Measurements from ENCODE around the gene CAMK4.
"Not testable (repeated sequence)": the region's sequence is repeated elsewhere in the genome, so short reads cannot be mapped to it uniquely, and the experiment has no call there.

CAMK4 gene

DNA sequence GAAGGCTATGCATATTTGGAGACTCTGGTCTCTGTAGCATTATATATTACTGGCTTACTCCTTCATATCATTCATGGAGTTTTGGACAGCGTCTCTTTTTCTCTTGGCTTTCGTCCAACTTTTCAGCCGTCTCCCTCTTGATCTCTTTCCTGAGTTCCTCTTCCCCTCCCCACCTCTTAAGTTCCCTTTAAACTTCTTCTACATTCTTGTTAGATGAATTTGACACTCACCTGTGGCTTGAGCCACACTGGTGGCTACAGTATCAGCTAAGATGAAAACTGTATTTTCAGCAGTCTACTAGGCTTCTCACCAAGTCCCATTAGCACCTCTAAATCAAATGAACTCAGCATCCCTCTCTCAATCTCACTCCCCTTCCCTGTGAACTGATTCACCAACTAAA lies 160.0 kb downstream of the CAMK4 start:
- no peak for DNase-seq (ENCODE audit: low read depth)

DNA sequence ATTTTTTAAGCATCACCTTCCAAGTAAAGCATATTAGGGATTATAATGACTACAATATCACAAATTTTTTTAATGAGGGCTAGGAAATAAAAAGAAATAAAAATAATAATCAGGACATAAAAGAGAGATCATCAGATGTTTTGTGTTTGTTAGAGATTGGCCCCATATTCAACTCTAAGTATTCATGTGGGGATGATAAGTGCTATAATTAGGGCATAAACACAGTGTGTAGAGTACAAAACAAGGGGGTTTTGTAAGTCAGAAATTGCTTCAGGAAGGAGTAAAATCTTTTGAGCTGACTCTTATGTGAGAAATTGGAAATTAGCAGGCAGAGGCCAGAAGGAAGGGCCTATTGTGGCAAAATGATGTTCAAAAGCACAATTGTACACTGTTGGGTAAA lies 160.9 kb downstream of the CAMK4 start:
- DNase-seq (ENCODE audit: low read depth) = no peak

DNA sequence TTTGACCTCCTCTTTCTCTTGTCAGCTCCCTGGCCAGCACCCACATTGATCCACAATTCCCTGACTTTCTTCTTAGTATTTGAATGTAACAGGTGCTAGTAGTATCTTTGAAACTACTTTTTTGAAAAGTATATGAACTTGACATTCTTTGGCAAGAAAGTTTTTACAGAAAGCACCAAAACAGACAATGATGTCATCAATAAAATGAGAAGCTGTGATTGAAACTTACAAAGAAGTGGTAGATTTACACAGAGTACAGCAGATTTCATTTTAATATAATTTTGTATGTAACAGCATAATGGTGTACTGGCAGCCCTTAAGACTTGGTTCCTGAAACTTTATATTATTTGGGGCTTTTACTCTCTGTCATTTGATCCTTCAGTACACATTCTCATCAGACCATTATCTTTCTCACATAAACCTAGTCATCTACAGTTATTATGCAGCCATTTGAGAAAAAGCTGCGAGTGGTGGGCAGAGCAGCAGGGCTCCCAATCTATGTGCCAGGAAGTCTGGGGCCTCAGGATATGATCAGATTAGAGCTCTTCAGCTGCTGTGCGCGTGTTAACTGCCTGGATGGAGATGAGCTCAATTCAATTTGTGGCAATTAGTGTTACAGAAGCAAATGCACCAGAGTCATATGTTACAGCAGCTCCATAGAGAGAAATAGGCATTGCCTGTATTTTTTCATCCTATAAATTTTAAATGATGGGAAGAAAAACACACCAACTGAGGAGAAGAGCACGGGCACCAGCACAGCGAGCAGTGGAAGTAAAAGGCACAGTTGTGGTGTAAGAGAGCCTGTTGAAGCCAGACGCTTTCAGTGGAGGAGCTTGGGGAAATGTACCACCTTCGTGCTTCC lies 162.0 kb downstream of the CAMK4 start:
- DNase-seq (ENCODE audit: low read depth) = no peak

DNA sequence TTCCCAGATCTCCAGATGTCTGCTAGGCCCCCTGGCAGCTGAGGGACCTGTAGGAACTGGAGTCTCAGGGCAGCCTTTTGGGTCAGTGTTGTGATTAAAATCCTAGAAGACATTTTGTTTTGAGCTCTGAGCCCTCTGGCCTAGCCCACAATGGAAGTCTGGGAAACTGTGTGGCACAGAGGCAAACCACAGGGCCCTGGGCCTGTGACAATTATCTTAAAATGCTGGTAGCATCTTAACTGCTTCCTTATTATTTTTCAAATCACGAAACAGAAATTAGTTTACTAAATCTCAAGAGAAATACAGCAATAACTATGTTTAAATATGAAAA lies 162.6 kb downstream of the CAMK4 start:
- DNase-seq (ENCODE audit: low read depth) = no peak

DNA sequence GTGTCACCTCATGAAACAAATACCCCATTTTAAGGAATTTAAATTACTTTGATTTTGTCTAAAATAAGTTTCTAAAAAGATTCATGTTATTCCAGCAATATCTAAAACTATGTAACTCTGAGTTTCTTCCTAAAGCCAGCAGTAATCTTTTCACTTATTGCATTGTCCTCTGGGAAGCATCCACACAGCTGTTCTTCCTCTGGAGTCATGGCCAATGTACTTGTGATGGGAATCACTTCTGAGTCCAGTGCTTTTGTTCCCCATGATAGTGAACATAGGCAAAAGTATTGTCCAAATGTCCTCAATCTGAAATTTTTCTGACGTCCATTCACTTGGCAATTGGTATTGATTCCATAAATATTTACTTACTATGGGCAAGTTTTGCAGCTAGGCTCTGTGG lies 163.2 kb downstream of the CAMK4 start:
- no peak for DNase-seq (ENCODE audit: low read depth)

DNA sequence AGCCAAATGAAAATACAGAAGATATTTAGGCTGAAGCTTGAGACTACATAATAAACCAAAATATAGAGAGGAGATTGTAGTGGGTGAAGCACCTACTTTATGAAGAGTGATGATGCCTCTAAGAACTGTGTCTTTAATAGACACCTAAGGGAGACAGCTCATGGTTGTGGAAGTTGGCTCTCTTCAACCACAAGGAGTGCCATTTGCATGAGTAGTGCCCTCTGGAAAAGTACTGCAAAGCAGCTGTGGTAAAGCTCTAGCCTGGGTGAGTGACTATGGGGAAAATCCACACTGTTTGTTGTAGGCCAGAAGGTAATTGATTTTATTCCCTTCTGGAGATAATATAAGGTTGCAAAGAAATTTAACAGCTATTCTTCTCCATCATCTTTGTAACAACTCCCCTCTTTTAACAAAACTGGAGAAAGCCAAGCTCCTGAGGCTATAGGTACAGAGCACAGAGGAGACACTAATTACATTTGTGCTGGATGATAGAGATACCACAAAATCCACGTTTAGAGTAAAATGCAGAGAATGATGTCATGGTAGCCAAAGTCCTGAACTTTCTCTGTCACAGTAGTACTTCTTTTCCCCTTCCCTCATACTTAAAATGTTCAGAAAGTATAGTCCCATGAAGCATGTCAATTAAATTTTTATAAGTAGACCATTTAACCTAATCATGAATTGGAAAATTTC lies 165.4 kb downstream of the CAMK4 start:
- DNase-seq (ENCODE audit: low read depth) = no peak

DNA sequence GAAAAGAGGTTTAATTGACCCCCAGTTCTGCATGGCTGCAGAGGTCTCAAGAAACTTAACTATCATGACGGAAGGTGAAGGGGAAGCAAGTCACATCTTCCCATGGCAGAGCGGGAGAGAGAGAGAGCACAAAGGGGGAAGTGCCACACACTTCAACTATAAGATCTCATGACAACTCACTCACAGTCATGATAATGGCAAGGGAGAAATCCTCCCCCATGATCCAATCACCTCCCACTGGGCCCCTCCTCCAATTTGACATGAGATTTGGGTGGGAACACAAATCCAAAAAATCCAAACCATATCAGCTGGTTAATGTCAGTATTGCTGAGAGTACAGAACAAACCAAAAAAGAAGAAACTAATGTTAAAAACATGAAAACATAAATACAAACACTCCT lies 168.0 kb downstream of the CAMK4 start:
- DNase-seq (ENCODE audit: low read depth) = no peak

- DNase-seq (ENCODE audit: low read depth) = no peak
These were observed 170.4 kb downstream of the CAMK4 start for GRCh38 chr5:111394586-111394985.

GRCh38 chr5:111398013-111398412 lies 173.8 kb downstream of the CAMK4 start:
- DNase-seq (ENCODE audit: low read depth) = no peak

DNA sequence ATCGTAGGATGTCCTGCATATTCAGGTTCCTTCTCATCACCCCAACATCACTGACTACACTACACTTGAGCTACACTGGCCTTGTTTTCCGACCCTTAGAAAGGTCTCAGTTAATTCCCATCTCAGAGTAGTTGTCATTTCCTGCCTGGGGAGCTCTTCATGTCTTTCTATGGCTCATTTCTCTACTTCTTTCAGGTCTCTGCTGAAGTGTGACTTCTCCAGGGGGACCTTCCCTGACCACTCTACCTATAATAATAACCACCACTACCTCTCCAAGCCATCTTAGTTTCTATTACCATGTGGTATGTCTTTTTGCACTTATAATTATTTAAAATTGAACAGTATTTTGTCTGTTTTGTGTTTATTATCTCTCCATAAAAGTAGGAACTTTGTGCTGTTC lies 174.9 kb downstream of the CAMK4 start:
- DNase-seq (ENCODE audit: low read depth) = no peak

DNA sequence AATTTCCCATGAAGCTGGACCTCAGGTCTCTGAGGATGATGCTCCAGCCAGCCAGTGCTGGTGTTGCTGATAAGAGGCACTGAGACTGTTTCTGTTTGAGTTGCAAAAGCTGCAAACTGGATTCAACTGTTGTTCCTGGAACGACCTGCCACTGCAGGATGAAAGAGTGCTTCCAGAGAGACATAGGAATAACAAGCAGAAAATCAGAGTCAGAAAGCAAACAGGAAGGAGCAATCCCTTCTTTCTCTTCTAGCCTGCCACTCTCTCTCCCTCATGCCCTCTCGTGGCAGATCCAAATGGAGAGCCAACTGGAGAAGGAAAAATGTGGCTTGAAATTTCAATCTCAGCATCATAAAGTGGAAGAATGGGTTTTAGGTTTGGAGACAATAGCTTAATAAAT lies 177.7 kb downstream of the CAMK4 start:
- DNase-seq (ENCODE audit: low read depth) = no peak

- DNase-seq (ENCODE audit: low read depth) = no peak
These were observed 180.1 kb downstream of the CAMK4 start for GRCh38 chr5:111404270-111404769.

- no peak for DNase-seq (ENCODE audit: low read depth)
These were observed 183.4 kb downstream of the CAMK4 start for GRCh38 chr5:111407562-111407961.

- no peak for DNase-seq (ENCODE audit: low read depth)
These were observed 184.6 kb downstream of the CAMK4 start for GRCh38 chr5:111408817-111409216.

DNA sequence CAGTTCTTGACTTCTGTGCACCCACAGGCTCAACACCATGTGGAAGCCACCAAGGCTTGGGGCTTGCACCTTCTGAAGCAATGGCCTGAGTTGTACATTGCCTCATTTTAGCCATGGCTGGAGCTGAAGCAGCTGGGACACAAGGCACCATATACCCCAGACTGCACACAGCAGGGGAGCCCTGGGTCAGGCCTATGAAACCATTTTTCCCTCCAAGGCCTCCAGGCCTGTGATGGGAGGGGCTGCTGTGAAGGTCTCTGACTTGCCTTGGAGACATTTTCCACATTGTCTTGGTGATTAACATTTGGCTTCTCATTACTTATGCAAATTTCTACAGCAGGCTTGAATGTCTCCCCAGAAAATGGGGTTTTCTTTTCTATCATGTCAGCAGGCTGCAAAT lies 185.1 kb downstream of the CAMK4 start:
- DNase-seq (ENCODE audit: low read depth) = not testable (repeated sequence)

DNA sequence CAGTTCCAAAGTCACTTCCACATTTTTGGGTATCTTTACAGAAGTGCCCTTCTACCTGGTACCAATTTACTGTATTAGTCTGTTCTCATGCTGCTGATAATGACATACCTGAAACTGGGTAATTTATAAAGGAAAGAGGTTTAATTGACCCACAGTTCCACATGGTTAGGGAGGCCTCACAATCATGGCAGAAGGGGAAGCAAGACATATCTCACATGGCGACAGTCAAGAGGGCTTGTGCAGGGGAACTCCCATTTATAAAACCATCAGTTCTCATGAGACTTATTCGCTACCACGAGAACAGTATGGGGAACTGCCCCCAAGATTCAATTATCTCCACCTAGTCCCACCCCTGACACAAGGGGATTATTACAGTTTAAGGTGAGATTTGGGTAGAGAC lies 185.9 kb downstream of the CAMK4 start:
- DNase-seq (ENCODE audit: low read depth) = not testable (repeated sequence)

GRCh38 chr5:111411301-111411700 lies 187.1 kb downstream of the CAMK4 start:
- DNase-seq (ENCODE audit: low read depth) = no peak

DNA sequence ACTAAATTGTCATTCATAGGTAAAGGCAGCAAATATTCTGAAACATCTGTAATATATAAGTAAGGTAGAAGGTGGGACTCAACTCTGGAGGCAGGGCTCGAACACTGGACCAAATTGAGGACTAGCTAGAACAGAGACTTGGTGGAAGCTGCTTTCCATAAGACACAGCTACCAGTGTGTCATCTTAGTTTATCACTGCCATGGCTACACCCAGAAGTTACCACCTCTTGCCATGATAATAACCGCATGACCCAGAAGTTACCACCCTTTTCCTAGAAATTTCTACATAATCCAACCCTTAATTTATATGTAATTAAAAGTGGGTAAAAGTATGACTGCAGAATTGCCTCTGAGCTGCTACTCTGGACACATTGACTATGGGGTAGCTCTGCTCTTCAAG lies 188.4 kb downstream of the CAMK4 start:
- DNase-seq (ENCODE audit: low read depth) = no peak

GRCh38 chr5:111415053-111415452 lies 190.9 kb downstream of the CAMK4 start:
- no peak for DNase-seq (ENCODE audit: low read depth)

DNA sequence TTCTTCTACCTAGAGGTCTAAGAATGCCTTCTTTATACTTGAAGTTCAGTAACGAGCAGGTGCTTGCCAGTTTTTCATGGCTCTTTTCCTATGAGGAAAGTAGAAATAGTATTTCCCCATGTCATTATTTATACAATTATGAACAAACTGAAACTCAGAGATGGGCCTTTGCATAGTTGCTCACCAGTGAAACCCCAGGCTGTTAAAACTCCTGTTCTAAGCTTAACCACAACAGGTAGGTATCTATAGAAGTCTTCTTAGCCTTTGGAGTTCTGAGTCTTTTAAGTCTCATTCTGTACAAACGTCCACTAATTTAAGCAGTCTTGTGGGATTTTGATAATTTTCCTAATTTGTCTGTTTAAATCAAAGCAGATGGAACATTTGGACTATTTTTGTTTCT lies 198.1 kb downstream of the CAMK4 start:
- no peak for DNase-seq (ENCODE audit: low read depth)

GRCh38 chr5:111422747-111423720 lies 198.8 kb downstream of the CAMK4 start:
- DNase-seq (ENCODE audit: low read depth) = no peak

GRCh38 chr5:111425205-111425604 lies 201.0 kb downstream of the CAMK4 start:
- DNase-seq (ENCODE audit: low read depth) = no peak
